ENCODE data around the gene ACP1. TPM values are rescaled to one million over a fixed set of nuclear protein-coding genes. Genes with fewer than 3 reads are reported as not detected.

ACP1 gene
- total and polyA plus RNA-seq, 2 of the 8 experiments (the other 6 are each of a cell fraction or from before 2014, with no cell fraction given): 115 to 155 TPM

GRCh38 chr2:256094-256493 is 8.7 kb upstream of the ACP1 start:
- H2BK12ac ChIP-seq (ENCODE audit: low read depth, low read length): no peak overlapping the region
- CTCF ChIA-PET (ENCODE audit: partially characterized antibody): interaction anchor here (2.0 kb wide), 1 partner anchor 9 kb away, joined by 7 read pairs; no protein-coding TSS in a partner anchor
- no peak overlapping the region for H2AFZ ChIP-seq (ENCODE audit: low read length)
- TF ChIP-seq GABPA (IDR thresholded peaks at IDR 0.05; ENCODE audit: borderline replicate concordance, insufficient read depth, low read length) (no peak), PHF8 (conservative IDR thresholded peaks at IDR 0.05; ENCODE audit: low read depth, low read length) (no peak)
- no peaks in the 10 kb centered on the region; a peak in 1 of 7 replicates for H3K27me3 ChIP-seq (replicated peaks in 1 of 4; ENCODE audit: control insufficient read depth in 3 of 4, extremely low read depth in 1 of 4, insufficient read depth in 3 of 4, low read length in 3 of 4)
- DNase-seq (ENCODE audit: low read depth in 1 of 2, low spot score in 2 of 2) (no peak), FAIRE-seq (no peak)
- H4K20me1 ChIP-seq (replicated peaks in 1 of 2; ENCODE audit: control insufficient read depth in 1 of 2, insufficient read depth in 2 of 2, low read length in 2 of 2): peaks cover 0 to 5% of the 10 kb centered on the region in 2 experiments
- no peaks in the 10 kb centered on the region for H3K23me2 ChIP-seq (ENCODE audit: low read depth, low read length)
- no peak overlapping the region for H3K14ac ChIP-seq (ENCODE audit: insufficient read length)
- no peak overlapping the region for H3K56ac ChIP-seq (replicated peaks; ENCODE audit: insufficient read length, low read depth, low read length)
- H2BK120ac ChIP-seq (replicated peaks; ENCODE audit: low read depth, low read length): no peak overlapping the region
- no peak overlapping the region for H2AK5ac ChIP-seq (ENCODE audit: low read depth, low read length)
- no peak overlapping the region for H3K9ac ChIP-seq (replicated peaks in 1 of 4; ENCODE audit: extremely low read depth in 1 of 4, low read depth in 3 of 4, low read length in 3 of 4)
- no peak overlapping the region for H2BK5ac ChIP-seq (ENCODE audit: low read depth, low read length)
- no peak overlapping the region for H3K23ac ChIP-seq (ENCODE audit: insufficient read length)
- 98% methylated on average over 3 of the region's 3 CpGs; no CpG with 5 or more reads in 1 of the 2 experiments for WGBS, 2 experiments (ENCODE audit: extremely low coverage in 1 of 2, insufficient coverage in 1 of 2, insufficient read length in 1 of 2, insufficient replicate concordance in 2 of 2, low coverage in 1 of 2, low lambda C conversion rate in 2 of 2, missing lambda C conversion rate in 1 of 2)
- H4K91ac ChIP-seq (replicated peaks; ENCODE audit: insufficient read length, low read length): no peak overlapping the region
- H3K18ac ChIP-seq (ENCODE audit: extremely low read depth, low read length): no peak overlapping the region
- no peak overlapping the region for H3K4me3 ChIP-seq (ENCODE audit: extremely low read depth in 1 of 4, insufficient read depth in 2 of 4, low read depth in 3 of 4, low read length in 4 of 4)
- H2BK20ac ChIP-seq (ENCODE audit: low read length): no peak overlapping the region
- no peaks in the 10 kb centered on the region for H3K4me1 ChIP-seq (replicated peaks in 1 of 4; ENCODE audit: control insufficient read depth in 3 of 4, insufficient read depth in 4 of 4, low read length in 3 of 4)
- H3K79me1 ChIP-seq (ENCODE audit: low read depth, low read length): no peaks in the 10 kb centered on the region
- H3K4ac ChIP-seq (replicated peaks; ENCODE audit: insufficient read length, low read depth, low read length): no peak overlapping the region
- no peak overlapping the region for H2BK15ac ChIP-seq (ENCODE audit: low read length)
- POLR2A ChIA-PET (ENCODE audit: partially characterized antibody): no interaction called here
- peaks cover 0 to 8% of the 10 kb centered on the region in 2 experiments; a peak in 1 of 4 replicates for H3K79me2 ChIP-seq (ENCODE audit: control insufficient read depth in 1 of 2, insufficient read depth in 2 of 2, low read length in 2 of 2)
- no peak overlapping the region for H4K5ac ChIP-seq (ENCODE audit: insufficient read length, low read depth, low read length)
- H3K27ac ChIP-seq (ENCODE audit: low read depth, low read length): no peak overlapping the region
- no peak overlapping the region for H3K4me2 ChIP-seq (ENCODE audit: insufficient read depth in 1 of 2, low read depth in 2 of 2, low read length in 2 of 2)
- H3K36me3 ChIP-seq (ENCODE audit: control insufficient read depth in 2 of 4, insufficient read depth in 4 of 4, low read length in 3 of 4): peaks cover 0 to 18% (median 2%) of the 10 kb centered on the region in 4 experiments; a peak in 3 of 8 replicates
- H4K8ac ChIP-seq (ENCODE audit: extremely low read depth, insufficient read depth, low read length): no peak overlapping the region
- H3K9me3 ChIP-seq (ENCODE audit: insufficient read depth in 2 of 2, low read depth in 1 of 2, low read length in 1 of 2): peaks cover 11 to 12% of the 10 kb centered on the region in 2 experiments

All from H1 (cell line).